Measurements from ENCODE around the gene SEMA6A. TPM values are rescaled to one million over a fixed set of nuclear protein-coding genes. Genes with fewer than 3 reads are reported as not detected.
"Not testable (repeated sequence)": the region's sequence is repeated elsewhere in the genome, so short reads cannot be mapped to it uniquely, and the experiment has no call there.

Gene SEMA6A
- polyA plus RNA-seq, 3 donors, result 0.16 TPM; not detected in 2

GRCh38 chr5:116546033-116546742 lies 28.4 kb downstream of the SEMA6A start:
- H3K27me3 Mint-ChIP-seq (ENCODE audit: low read depth in 3 of 3), result peaks cover 0 to 2% (median 0%) of the 10 kb centered on the region in 3 donors
- Histone ChIP-seq H3K4me2 (replicated peaks; ENCODE audit: extremely low read depth, low read length, poor library complexity, severe bottlenecking) (no peak overlapping the region), H3K27me3 (ENCODE audit: control insufficient read depth in 2 of 2, insufficient read depth in 2 of 2, low read length in 2 of 2) (no peaks in the 10 kb centered on the region), H4K20me1 (ENCODE audit: insufficient read depth, low read length) (no peaks in the 10 kb centered on the region), H3K9ac (ENCODE audit: insufficient read depth, low read length, poor library complexity, severe bottlenecking) (no peak overlapping the region), H3K79me2 (ENCODE audit: insufficient read depth, low read length) (no peaks in the 10 kb centered on the region), H3K9me3 (replicated peaks in 1 of 2; ENCODE audit: control insufficient read depth in 1 of 2, insufficient read depth in 1 of 2, low read length in 2 of 2) (peaks cover 18 to 26% of the 10 kb centered on the region in 2 donors), H2AFZ (ENCODE audit: insufficient read depth, low read depth, low read length, poor library complexity, severe bottlenecking) (no peak overlapping the region), H3K4me1 (ENCODE audit: control insufficient read depth in 1 of 2, insufficient read depth in 2 of 2, low read length in 2 of 2) (no peaks in the 10 kb centered on the region), H3K4me3 (replicated peaks in 1 of 3; ENCODE audit: low read depth in 2 of 3, low read length in 3 of 3) (no peak overlapping the region), H3K36me3 (replicated peaks in 1 of 2; ENCODE audit: control insufficient read depth in 1 of 2, insufficient read depth in 2 of 2, low read length in 2 of 2) (no peaks in the 10 kb centered on the region), H3K27ac (ENCODE audit: low read depth in 1 of 2, low read length in 2 of 2) (no peak overlapping the region)
- WGBS (ENCODE audit: insufficient coverage), result 100% methylated on average over 1 of the region's 1 CpG
- peaks cover 9 to 28% (median 26%) of the 10 kb centered on the region in 7 donors for H3K9me3 Mint-ChIP-seq
- DNase-seq, result no peak
- H3K36me3 Mint-ChIP-seq, result no peaks in the 10 kb centered on the region
- H3K4me1 Mint-ChIP-seq, result no peaks in the 10 kb centered on the region
- no peak overlapping the region for H3K4me3 Mint-ChIP-seq
- intact Hi-C loops (cut with micrococcal nuclease), result no loop called here
- TF ChIP-seq, protein P1, sequence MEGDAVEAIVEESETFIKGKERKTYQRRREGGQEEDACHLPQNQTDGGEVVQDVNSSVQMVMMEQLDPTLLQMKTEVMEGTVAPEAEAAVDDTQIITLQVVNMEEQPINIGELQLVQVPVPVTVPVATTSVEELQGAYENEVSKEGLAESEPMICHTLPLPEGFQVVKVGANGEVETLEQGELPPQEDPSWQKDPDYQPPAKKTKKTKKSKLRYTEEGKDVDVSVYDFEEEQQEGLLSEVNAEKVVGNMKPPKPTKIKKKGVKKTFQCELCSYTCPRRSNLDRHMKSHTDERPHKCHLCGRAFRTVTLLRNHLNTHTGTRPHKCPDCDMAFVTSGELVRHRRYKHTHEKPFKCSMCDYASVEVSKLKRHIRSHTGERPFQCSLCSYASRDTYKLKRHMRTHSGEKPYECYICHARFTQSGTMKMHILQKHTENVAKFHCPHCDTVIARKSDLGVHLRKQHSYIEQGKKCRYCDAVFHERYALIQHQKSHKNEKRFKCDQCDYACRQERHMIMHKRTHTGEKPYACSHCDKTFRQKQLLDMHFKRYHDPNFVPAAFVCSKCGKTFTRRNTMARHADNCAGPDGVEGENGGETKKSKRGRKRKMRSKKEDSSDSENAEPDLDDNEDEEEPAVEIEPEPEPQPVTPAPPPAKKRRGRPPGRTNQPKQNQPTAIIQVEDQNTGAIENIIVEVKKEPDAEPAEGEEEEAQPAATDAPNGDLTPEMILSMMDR (IDR thresholded peaks at IDR 0.05), result no peak
- no peak overlapping the region for H3K27ac Mint-ChIP-seq

DNA sequence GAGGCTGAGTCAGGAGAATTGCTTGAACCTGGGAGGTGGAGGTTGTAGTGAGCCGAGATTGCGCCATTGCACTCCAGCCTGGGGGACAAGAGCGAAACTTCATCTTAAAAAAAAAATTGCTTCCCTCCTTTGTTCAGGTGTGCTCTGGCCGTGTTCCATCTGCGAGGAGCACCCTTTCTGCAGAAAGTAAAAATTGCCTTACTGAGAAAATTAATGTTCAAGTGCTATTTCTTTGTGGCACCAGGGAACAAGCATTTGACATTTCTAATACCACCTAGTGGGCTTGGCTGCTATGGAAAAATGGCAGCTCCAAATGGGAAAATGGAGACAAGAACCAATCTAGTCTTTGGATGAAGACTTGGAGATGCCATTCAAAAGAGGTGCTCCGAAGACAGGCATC lies 29.2 kb downstream of the SEMA6A start:
- H3K36me3 Mint-ChIP-seq; H3K36me3 ChIP-seq (replicated peaks in 1 of 2; ENCODE audit: control insufficient read depth in 1 of 2, insufficient read depth in 2 of 2, low read length in 2 of 2); intact Hi-C loops (cut with micrococcal nuclease); H3K4me1 ChIP-seq (ENCODE audit: control insufficient read depth in 1 of 2, insufficient read depth in 2 of 2, low read length in 2 of 2); H3K9ac ChIP-seq (ENCODE audit: insufficient read depth, low read length, poor library complexity, severe bottlenecking); H3K27ac ChIP-seq (ENCODE audit: low read depth in 1 of 2, low read length in 2 of 2); H3K79me2 ChIP-seq (ENCODE audit: insufficient read depth, low read length); H3K4me3 Mint-ChIP-seq; H3K4me3 ChIP-seq (replicated peaks in 1 of 3; ENCODE audit: low read depth in 2 of 3, low read length in 3 of 3); H3K4me2 ChIP-seq (replicated peaks; ENCODE audit: extremely low read depth, low read length, poor library complexity, severe bottlenecking); DNase-seq; H2AFZ ChIP-seq (ENCODE audit: insufficient read depth, low read depth, low read length, poor library complexity, severe bottlenecking); H4K20me1 ChIP-seq (ENCODE audit: insufficient read depth, low read length); H3K4me1 Mint-ChIP-seq; H3K27ac Mint-ChIP-seq; H3K27me3 Mint-ChIP-seq (ENCODE audit: low read depth in 3 of 3); H3K27me3 ChIP-seq (ENCODE audit: control insufficient read depth in 2 of 2, insufficient read depth in 2 of 2, low read length in 2 of 2): not testable (repeated sequence)
- 100% methylated on average over 1 of the region's 6 CpGs for WGBS (ENCODE audit: insufficient coverage)
- H3K9me3 Mint-ChIP-seq, result peaks cover 9 to 28% (median 26%) of the 10 kb centered on the region in 7 donors
- peaks cover 18 to 26% of the 10 kb centered on the region in 2 donors for H3K9me3 ChIP-seq (replicated peaks in 1 of 2; ENCODE audit: control insufficient read depth in 1 of 2, insufficient read depth in 1 of 2, low read length in 2 of 2)

Data from CD14-positive monocyte (primary cell).